Mucosa of rectum (tissue), 2 donors: ENCODE measurements around the gene FIGN.

Source experiments
- H3K27ac ChIP-seq, 2 donors: one replicate each; pipeline ENCODE4 v1.7.0; 2013; ENCODE audit warnings: inconsistent platforms in 2 of 2, low read depth in 2 of 2, low read length in 2 of 2
- H3K27me3 ChIP-seq, 2 donors: one replicate each; pipeline ENCODE4 v1.7.0; 2013; ENCODE audit warnings: low read length in 2 of 2; ENCODE audit not compliant: control insufficient read depth in 2 of 2, insufficient read depth in 2 of 2
- H3K36me3 ChIP-seq, 2 donors: one replicate each; pipeline ENCODE4 v1.7.0; 2013; ENCODE audit warnings: low read length in 2 of 2; ENCODE audit not compliant: control insufficient read depth in 2 of 2, insufficient read depth in 2 of 2
- H3K4me1 ChIP-seq, 2 donors: one replicate each; pipeline ENCODE4 v1.7.0; 2013; ENCODE audit warnings: low read length in 2 of 2, mild to moderate bottlenecking in 1 of 2; ENCODE audit not compliant: control insufficient read depth in 2 of 2, insufficient read depth in 2 of 2
- H3K4me3 ChIP-seq, 2 donors: one replicate each; pipeline ENCODE4 v1.7.0; 2013; ENCODE audit warnings: low read length in 2 of 2
- H3K9ac ChIP-seq, 2 donors: one replicate each; pipeline ENCODE4 v1.7.0; 2013; ENCODE audit warnings: low read length in 2 of 2, low read depth in 1 of 2, mild to moderate bottlenecking in 1 of 2
- H3K9me3 ChIP-seq, 2 donors: one replicate each; pipeline ENCODE4 v1.7.0; 2013; ENCODE audit warnings: low read length in 2 of 2; ENCODE audit not compliant: control insufficient read depth in 2 of 2
- donor health status: healthy.
- donor health status: Normal muscosa, but diverticular disease.

The FIGN gene

DNA sequence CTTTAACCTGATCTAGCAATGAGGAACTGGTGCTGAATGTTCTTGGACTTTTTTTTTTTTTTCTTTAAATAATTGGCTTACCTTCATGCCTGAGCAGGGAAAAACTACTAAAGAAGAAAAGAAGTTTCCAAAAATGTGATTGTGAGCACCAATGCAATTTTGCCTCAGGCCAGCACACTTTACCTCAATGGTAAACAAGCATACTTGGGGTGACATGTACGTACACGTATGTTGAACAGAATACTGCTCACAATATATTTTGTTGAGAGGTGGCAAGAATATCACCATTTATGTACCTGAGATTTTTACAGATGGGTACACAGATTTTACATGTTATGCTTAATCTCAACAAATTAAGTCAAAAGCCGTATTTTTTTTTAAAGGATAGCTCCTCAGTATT lies 144.3 kb downstream of the FIGN start:
- Histone ChIP-seq H3K27ac (no peak overlapping the region), H3K36me3 (no peaks in the 10 kb centered on the region)

DNA sequence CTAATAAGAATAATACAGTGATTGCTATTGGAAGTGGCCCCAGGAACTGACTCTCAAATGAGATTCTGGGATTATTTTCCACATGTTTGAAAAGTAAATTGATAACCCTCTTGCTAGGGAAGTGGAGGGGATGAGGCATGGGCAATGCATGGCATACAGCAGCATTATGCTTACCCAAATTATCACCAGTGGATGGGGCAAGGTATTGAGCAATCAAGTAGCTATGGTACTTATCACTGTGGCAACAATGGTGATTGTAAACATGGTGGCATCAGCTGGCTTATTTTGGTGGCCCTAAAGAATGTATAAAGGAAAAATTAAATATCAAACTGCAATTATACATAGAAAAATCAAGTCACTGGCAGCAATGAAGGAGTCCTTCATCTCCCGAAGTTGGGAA lies 155.1 kb downstream of the FIGN start:
- Histone ChIP-seq H3K27ac (no peak overlapping the region), H3K27me3 (no peaks in the 10 kb centered on the region), H3K36me3 (no peaks in the 10 kb centered on the region), H3K9ac (no peak overlapping the region), H3K9me3 (no peaks in the 10 kb centered on the region), H3K4me3 (no peak overlapping the region), H3K4me1 (no peaks in the 10 kb centered on the region)

More for the DNA sequence above, 144.3 kb downstream of the FIGN start:
- no peaks in the 10 kb centered on the region for H3K9me3 ChIP-seq
- H3K4me1 ChIP-seq: no peaks in the 10 kb centered on the region
- no peaks in the 10 kb centered on the region for H3K27me3 ChIP-seq
- no peak overlapping the region for H3K9ac ChIP-seq
- no peak overlapping the region for H3K4me3 ChIP-seq

DNA sequence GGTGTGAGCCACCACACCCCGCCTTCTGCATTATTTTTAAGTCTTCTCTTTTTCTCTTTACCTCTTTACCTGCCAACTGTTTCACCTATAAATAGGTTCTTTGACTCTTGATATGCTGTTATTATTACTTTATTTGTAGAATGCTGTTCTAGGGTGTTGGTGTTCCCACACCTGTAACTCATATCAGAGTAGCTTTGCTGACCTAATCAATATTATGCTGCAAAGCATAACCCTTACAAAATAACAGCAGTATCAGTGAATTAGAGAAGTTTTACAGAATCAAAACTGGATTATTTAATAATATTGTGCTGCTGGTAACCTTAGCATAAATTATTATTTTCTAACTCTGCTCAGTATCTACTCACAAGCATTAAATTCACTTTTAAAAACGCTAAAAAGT lies 161.5 kb downstream of the FIGN start:
- H3K9ac ChIP-seq: no peak overlapping the region
- no peak overlapping the region for H3K4me3 ChIP-seq
- no peaks in the 10 kb centered on the region for H3K4me1 ChIP-seq
- no peaks in the 10 kb centered on the region for H3K27me3 ChIP-seq
- H3K27ac ChIP-seq: no peak overlapping the region
- H3K36me3 ChIP-seq: no peaks in the 10 kb centered on the region
- no peaks in the 10 kb centered on the region for H3K9me3 ChIP-seq

DNA sequence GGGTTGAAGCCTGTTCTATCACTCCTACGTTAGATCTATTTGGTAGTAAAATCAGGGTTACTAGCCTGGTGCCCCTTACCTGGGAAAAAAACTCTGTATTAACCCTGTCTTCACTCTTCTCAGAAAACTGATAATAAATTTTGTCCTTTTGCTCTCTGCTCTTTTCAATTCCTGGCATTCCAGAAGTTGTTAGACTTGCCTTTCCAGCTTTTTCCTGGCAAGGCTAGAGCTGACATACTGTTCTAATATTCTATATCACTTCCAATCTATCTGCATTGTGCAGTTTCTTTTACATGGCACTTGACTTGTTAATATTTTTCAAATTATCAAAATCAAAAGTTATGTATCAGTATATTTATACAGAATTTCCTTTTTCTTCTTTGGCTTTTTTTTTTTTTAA lies 162.2 kb downstream of the FIGN start:
- no peak overlapping the region for H3K4me3 ChIP-seq
- no peaks in the 10 kb centered on the region for H3K27me3 ChIP-seq
- H3K27ac ChIP-seq: no peak overlapping the region
- H3K9ac ChIP-seq: no peak overlapping the region
- no peaks in the 10 kb centered on the region for H3K9me3 ChIP-seq
- no peaks in the 10 kb centered on the region for H3K36me3 ChIP-seq
- H3K4me1 ChIP-seq: no peaks in the 10 kb centered on the region

DNA sequence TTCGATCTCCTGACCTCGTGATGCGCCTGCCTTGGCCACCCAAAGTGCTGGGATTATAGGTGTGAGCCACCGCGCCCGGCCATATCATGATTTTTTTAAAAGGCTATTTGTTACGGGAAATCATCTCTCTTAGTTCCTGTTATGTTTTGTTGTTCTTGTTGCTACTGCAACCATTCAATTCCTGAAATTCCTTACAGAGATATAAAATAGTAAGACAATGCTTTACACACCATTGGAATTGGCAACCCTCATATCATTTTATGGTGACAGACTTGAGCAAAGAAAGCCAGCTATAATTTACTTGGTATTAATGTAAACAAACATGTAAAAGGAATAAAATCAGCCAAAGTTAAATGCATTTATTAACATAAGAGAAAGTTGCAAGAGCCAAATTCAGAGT lies 163.0 kb downstream of the FIGN start:
- H3K36me3 ChIP-seq: no peaks in the 10 kb centered on the region
- no peaks in the 10 kb centered on the region for H3K9me3 ChIP-seq
- H3K4me1 ChIP-seq: no peaks in the 10 kb centered on the region
- H3K4me3 ChIP-seq: no peak overlapping the region
- H3K9ac ChIP-seq: no peak overlapping the region
- H3K27me3 ChIP-seq: no peaks in the 10 kb centered on the region
- no peak overlapping the region for H3K27ac ChIP-seq

DNA sequence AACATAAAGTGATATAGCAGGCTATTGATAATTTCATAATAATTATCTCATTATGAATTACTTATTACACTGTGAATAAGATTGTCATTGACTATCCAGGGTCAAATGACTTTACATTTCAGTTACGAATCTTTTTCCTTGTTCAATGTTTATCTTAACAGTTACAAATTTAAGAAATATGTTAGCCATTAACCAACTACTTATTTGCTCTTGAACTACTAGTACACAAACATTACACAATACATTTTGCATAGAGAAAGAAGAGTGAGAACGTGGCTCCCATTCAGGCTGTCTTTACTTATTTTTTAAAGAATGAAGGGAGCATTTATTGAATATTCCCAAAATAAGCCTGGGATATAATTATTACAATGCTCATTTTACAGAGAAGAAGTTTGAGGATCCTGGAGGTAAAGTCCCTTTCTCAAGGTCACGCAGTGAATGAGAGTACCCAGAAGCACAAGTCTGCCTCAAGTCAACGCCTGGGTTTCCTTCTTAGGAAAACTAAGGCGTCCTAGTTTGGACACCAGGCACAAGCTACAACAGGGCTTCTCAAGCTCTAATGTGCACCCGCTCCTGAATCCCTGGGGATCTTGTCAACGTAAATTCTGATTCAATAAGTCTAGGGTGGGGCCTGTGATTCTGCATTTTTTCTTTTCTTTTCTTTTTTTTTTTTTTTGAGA lies 164.2 kb downstream of the FIGN start:
- Histone ChIP-seq H3K4me1 (no peaks in the 10 kb centered on the region), H3K36me3 (no peaks in the 10 kb centered on the region), H3K4me3 (no peak overlapping the region), H3K27ac (no peak overlapping the region), H3K9ac (no peak overlapping the region), H3K27me3 (no peaks in the 10 kb centered on the region), H3K9me3 (no peaks in the 10 kb centered on the region)

DNA sequence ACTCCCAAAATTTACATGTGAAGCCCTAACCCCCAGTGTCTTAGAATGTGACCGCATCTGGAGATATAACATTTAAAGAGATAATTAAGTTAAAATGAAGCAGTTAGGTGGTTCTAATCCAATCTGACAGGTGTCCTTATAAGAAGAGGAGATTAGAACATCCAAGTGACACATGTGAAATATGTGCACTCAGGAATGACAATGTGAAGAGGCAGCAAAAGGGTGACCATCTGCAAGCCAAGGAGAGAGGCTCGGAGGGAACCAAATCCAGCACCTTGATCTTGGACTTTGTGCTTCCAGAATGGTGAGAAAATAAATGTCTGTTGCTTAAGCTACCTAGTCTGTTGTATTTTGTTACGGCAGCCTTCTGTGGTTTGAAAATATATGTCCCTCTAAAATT lies 165.4 kb downstream of the FIGN start:
- Histone ChIP-seq H3K27ac (no peak overlapping the region), H3K9me3 (no peaks in the 10 kb centered on the region), H3K27me3 (no peaks in the 10 kb centered on the region), H3K36me3 (no peaks in the 10 kb centered on the region), H3K4me3 (no peak overlapping the region), H3K4me1 (no peaks in the 10 kb centered on the region), H3K9ac (no peak overlapping the region)

DNA sequence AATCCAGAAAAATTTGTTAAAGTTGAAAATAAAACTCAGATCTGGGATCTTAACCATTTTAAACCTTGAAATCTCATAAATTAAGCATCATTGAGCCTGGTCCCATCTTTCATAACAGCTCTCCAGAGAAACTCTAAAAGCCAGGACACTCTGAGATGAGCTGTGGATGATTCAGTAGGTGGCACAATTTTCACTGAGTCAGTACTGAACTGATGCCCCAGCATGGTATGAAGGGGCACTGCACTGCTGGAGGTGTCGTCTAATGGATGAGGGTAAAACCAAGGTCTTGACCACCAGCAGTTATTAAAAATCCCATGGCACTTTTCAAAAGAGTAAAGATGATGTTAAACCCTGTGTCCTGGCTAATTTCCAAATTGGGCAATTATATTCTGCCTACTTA lies 170.6 kb downstream of the FIGN start:
- Histone ChIP-seq H3K9ac (no peak overlapping the region), H3K4me1 (no peaks in the 10 kb centered on the region), H3K4me3 (no peak overlapping the region), H3K36me3 (no peaks in the 10 kb centered on the region), H3K9me3 (no peaks in the 10 kb centered on the region), H3K27me3 (no peaks in the 10 kb centered on the region), H3K27ac (no peak overlapping the region)

DNA sequence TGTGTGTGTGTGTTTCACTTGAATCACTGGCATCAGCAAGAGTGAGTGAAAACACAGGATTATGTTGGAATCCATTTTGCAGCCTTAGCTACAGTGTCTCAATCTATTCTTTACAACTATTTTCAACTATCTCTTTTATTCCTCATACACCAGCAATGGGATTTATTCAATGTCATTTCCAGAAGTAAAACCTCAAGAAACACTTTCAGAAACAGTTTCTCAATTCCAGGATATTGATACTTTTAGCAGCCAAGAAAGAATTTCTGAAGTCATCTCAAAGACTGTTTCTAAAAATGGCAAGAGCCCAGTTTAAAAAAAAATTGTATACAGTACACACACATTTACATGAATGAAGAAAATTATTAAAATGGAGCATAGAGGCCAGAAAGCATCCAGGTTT lies 171.6 kb downstream of the FIGN start:
- no peaks in the 10 kb centered on the region for H3K27me3 ChIP-seq
- H3K9ac ChIP-seq: no peak overlapping the region
- no peaks in the 10 kb centered on the region for H3K4me1 ChIP-seq
- no peak overlapping the region for H3K4me3 ChIP-seq
- no peak overlapping the region for H3K27ac ChIP-seq
- H3K9me3 ChIP-seq: no peaks in the 10 kb centered on the region
- no peaks in the 10 kb centered on the region for H3K36me3 ChIP-seq

DNA sequence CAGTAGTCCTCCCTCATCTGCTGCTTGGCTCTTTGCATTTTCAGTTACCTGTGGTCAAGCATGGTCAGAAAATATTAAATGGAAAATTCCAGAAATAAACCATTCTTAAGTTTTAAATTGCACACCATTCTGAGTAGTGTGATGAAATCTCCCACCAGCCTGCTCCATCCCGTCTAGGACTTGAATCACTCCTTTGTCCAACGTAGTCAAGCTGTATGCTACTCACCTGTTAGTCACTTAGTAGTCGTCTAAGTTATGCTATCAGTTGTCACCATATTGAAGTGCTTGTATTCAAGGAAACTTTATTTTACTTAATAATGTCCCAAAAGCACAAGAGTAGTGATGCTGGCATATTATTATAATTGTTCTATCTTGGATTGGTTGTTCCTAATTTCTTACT lies 172.5 kb downstream of the FIGN start:
- no peaks in the 10 kb centered on the region for H3K27me3 ChIP-seq
- H3K36me3 ChIP-seq: no peaks in the 10 kb centered on the region
- no peaks in the 10 kb centered on the region for H3K9me3 ChIP-seq
- no peak overlapping the region for H3K9ac ChIP-seq
- H3K27ac ChIP-seq: no peak overlapping the region
- no peak overlapping the region for H3K4me3 ChIP-seq
- H3K4me1 ChIP-seq: no peaks in the 10 kb centered on the region
